HG03139 (cell line): Measurements from ENCODE around the gene ARL6IP6.

Experiments used
- ATAC-seq: cut with Tn5 transposase; IDR thresholded peaks from one replicate; pipeline ENCODE4 v1.9.1; 2021; ENCODE audit not compliant: unreplicated experiment

The ARL6IP6 gene

DNA sequence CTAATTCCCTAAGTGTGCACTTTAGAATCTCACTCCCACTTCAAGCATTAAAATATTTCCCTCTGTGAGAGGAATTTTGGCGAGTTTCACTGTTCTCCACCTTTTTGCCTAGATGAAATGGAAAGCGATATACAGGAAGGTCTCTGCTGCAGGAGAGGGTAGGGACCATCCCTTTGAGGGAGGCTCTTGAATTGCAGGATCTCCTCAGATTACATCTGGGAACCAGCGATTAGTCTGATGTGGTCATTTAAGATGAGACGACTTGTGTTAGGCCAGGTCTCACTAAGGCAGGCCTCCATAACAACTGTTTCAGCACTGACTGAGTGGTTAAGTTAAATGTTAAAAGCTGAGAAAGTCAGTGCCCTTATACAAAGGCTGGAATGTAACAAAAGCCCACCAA is 74.6 kb downstream of the ARL6IP6 start:
- no peak for ATAC-seq

- ATAC-seq, result no peak
Observed at GRCh38 chr2:152796941-152797340, 78.5 kb downstream of the ARL6IP6 start.

- ATAC-seq, result no peak
Observed at GRCh38 chr2:152804687-152805408, 86.4 kb downstream of the ARL6IP6 start.

- ATAC-seq, result no peak
Observed at GRCh38 chr2:152811916-152812315, 93.5 kb downstream of the ARL6IP6 start.
